NCI-H526 (cell line): ENCODE measurements around the gene NKIRAS1.
A peak's percentile ranks its signal among the peaks of the same experiment; 100 is the strongest.
"Not testable (repeated sequence)": the region's sequence is repeated elsewhere in the genome, so short reads cannot be mapped to it uniquely, and the experiment has no call there.

Experiments used
- DNase-seq, 2 experiments: peaks; one replicate each; lab custom pipeline; 2025; lab: John Stamatoyannopoulos, UW

Gene NKIRAS1

DNA sequence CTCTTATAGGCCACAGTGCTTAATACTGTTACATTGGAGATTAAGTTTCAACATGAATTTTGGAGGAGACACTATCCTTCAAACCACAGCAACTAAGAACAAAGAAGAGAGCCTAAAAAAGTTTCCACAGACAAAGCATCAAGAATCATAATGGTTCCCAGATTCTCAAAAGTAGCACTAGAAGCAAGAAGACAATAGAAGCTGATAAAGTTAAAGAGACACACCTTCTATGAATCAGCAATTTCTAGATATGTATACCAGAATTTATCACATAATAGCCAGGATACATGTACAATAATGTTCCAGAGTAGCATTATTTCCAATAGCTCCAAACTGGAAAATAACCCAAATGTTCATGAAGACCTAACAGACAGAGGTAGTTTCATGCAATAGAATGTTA lies 12.2 kb downstream of the NKIRAS1 start:
- no peak for DNase-seq

DNA sequence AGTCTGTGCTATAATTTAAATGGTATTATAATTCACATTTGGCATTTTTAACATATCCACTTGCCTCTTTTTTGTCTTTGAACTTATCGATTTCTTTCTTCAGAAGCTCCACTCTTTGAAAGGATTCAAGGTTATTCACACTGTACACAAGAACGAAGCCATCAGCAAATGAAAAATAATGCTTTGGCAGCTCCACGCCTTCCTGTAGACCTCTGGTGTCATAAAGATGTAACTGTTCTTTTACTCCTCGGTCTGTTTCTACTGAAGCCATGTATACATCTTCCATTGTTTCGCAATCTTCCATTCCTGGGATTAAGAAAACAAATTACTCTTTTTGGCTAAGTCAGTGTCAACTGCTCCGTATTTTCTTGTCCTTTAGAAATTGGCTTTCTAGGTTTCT lies 16.0 kb downstream of the NKIRAS1 start:
- no peak for DNase-seq

DNA sequence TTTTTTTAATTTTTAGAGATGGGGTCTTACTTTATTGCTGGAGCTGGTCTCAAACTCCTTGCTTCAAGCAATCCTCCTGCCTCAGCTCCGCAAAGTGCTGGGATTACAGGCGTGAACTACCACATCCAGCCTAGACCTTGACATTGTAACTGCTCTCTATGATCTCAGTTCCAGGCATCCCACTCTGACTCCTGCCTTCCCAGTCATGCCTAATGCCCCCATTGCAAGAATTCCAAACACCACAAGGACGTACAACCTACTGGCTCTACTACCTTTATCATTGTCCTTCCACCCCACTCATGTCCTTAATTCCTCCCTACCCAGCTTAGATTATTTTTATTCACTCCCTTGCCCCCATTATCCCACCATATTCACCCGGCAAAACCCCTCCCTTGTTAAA lies 21.6 kb downstream of the NKIRAS1 start:
- no peak for DNase-seq

GRCh38 chr3:23894254-23895061 lies 22.3 kb downstream of the NKIRAS1 start:
- DNase-seq = no peak

GRCh38 chr3:23889950-23890349 lies 26.8 kb downstream of the NKIRAS1 start:
- no peak for DNase-seq

- DNase-seq = no peak
These were observed 27.4 kb downstream of the NKIRAS1 start for GRCh38 chr3:23889386-23889785.

DNA sequence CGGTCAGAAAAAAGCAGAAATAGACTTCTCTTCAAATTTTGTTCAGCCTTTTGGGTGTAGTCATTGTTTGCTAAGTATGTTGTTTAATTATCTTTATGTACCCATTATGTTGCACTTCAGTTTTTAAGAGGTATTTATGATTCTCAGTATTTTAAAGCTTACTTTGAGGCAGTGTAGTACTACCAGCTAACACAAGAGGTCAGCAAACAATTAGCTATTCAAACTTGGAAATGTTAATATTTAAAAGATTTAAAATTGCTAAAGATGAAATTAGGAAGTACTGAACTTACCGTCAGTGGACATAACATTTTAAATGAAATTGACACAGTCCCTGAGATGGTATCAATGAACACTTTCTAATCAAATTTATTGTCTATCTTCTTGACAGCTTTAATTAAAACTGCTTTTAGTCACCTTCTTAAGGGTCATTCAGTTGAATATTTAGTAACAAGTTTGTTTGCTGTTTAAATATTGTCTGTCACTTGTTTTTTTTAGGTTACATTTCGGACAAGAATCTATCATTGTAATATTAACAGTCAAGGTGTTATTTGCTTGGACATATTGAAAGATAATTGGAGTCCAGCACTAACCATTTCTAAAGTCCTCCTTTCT lies 28.1 kb downstream of the NKIRAS1 start:
- DNase-seq = peak in 1 of 2 experiments; percentile 29

GRCh38 chr3:23886311-23886710 lies 30.5 kb downstream of the NKIRAS1 start:
- DNase-seq = no peak

GRCh38 chr3:23885210-23885609 lies 31.6 kb downstream of the NKIRAS1 start:
- no peak for DNase-seq

GRCh38 chr3:23884481-23884880 lies 32.3 kb downstream of the NKIRAS1 start:
- no peak for DNase-seq

DNA sequence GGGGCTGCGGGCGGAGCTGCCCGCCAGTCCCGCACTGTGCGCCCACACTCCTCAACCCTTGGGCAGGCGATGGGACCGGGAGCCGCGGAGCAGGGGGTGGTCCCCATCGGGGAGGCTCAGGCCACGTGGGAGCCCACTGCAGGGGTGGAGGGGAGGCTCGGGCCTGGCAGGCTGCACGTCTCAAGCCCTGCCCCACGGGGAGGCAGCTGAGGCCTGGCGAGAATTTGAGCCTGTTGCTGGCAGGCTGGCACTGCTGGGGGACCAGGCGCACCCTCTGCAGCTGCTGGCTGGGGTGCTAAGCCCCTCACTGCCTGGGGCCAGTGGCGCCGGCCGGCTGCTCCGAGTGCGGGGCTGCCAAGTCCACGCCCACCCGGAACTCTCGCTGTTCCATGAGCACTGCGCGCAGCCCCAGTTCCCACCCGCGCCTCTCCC lies 34.3 kb downstream of the NKIRAS1 start:
- DNase-seq = no peak

DNA sequence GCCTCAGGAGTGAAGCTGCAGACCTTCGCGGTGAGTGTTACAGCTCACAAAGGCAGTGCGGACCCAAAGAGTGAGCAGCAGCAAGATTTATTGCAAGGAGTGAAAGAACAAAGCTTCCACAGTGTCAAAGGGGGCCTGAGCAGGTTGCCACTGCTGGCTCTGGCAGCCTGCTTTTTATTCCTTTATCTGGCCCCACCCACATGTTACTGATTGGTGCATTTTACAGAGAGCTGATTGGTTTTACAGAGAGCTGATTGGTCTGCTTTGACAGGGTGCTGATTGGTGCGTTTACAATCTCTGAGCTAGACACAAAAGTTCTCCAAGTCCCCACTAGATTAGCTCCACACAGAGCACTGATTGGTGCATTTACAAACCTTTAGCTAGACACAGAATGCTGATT lies 34.8 kb downstream of the NKIRAS1 start:
- DNase-seq = not testable (repeated sequence)

GRCh38 chr3:23880703-23881339 lies 36.0 kb downstream of the NKIRAS1 start:
- DNase-seq = no peak

DNA sequence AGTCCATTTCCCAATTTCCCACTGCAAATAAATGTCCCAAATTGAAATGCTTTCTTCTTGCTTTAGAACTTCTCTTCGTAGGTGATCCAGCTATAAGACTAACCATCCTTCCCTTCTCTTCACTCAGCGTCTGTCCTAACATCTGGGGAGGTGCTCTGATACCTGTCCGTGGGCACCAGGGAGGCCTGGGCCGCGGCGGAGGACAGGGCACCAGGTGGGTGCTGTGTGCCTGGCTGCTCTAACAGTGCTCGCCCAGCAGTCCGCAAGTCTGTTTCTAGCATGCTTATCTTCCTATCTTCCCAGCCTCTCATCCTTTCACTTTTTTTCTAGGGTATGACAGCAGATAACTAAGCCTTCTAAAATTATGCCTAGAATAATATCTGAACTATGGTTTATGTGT lies 37.3 kb downstream of the NKIRAS1 start:
- DNase-seq = no peak

- DNase-seq = no peak
These were observed 39.3 kb downstream of the NKIRAS1 start for GRCh38 chr3:23877329-23877980.

DNA sequence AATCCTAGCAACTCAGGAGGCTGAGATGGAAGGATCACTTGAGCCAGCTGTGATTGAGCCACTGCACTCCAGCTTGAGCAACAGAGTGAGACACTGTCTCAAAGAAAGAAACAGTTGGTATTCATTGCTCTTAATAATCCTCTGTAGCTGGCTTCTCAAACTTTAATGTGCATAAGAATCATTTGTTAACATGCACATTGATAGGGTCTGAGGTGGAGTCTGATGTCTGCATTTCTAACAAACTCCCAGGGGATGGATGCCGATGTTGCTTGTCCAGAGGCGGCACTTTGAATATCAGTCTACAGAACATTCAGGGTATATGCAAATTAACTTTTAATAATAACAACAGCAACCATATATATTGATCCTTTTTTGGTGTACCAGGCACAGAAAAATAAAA lies 39.9 kb downstream of the NKIRAS1 start:
- peak in 1 of 2 experiments; percentile 54 for DNase-seq

GRCh38 chr3:23875113-23875725 lies 41.6 kb downstream of the NKIRAS1 start:
- DNase-seq = peak in 1 of 2 experiments; percentile 17

DNA sequence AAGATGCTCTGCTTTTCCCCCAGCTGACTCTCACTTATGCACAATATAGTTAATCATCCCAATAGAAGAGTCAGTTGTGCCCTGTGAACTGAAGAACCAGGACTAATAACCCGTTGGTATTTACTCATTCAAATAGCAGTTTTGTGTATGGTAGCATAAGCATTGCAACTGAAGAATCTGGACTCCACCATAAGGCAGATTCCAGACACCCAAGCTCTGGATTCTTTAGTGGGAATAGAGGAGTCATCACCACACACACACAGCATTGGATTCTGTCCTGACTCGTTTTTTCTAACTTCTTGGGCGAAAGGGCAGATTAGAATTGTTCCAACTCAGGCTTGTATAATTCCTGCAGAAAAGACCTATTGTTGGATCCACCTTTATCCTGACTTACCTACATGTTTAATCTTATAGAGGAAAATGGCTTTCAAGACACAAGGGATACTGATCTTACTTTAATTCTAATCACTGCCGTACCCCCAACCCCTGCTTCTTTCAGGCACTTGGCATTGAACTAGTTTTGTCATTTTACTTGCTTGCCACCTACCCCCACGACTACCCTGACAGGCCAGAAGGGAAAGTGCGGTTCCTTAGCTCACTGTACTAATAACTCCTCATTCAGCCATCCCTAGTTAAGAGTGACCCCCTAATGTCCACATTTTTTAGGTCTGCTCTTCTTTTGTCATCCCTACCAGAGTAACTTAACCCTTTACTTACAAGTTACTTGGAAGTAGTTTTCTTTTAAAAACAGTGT lies 42.3 kb downstream of the NKIRAS1 start:
- DNase-seq = peak; percentile 76 to 77

DNA sequence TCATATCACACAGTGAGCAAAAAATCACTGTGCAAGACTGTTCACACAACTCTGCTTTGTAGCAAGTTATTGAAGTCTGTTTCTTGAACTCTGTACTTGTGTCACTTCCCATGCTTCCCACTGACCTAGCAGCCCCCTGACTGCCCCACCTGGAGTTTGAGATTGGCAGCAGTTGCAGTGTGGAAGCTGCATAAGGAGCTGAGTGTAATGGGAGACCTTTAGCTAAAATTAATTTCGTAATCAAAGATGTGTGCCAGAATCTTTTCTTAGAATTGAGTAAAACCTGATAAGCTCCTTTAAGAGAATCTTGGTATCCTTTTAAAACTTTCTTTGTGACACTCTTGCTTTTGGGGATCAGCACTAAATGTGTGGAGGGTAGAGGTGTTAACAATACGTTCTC lies 42.8 kb downstream of the NKIRAS1 start:
- no peak for DNase-seq

GRCh38 chr3:23872330-23872729 lies 44.5 kb downstream of the NKIRAS1 start:
- no peak for DNase-seq

- not testable (repeated sequence) for DNase-seq
These were observed 45.4 kb downstream of the NKIRAS1 start for GRCh38 chr3:23871361-23871760.
